GM15510 (cell line): ENCODE data around the gene CDK9.

ENCODE experiments used
- POLR2A ChIP-seq: IDR thresholded peaks from 3 replicates; pipeline ENCODE4 v1.6.1; 2011; ENCODE audit warnings: borderline replicate concordance; ENCODE audit not compliant: insufficient read length; ENCODE audit errors: extremely low read depth

CDK9 gene

GRCh38 chr9:127783111-127784008 is 2.5 kb upstream of the CDK9 start:
- peak; percentile 49 for TF ChIP-seq POLR2A

DNA sequence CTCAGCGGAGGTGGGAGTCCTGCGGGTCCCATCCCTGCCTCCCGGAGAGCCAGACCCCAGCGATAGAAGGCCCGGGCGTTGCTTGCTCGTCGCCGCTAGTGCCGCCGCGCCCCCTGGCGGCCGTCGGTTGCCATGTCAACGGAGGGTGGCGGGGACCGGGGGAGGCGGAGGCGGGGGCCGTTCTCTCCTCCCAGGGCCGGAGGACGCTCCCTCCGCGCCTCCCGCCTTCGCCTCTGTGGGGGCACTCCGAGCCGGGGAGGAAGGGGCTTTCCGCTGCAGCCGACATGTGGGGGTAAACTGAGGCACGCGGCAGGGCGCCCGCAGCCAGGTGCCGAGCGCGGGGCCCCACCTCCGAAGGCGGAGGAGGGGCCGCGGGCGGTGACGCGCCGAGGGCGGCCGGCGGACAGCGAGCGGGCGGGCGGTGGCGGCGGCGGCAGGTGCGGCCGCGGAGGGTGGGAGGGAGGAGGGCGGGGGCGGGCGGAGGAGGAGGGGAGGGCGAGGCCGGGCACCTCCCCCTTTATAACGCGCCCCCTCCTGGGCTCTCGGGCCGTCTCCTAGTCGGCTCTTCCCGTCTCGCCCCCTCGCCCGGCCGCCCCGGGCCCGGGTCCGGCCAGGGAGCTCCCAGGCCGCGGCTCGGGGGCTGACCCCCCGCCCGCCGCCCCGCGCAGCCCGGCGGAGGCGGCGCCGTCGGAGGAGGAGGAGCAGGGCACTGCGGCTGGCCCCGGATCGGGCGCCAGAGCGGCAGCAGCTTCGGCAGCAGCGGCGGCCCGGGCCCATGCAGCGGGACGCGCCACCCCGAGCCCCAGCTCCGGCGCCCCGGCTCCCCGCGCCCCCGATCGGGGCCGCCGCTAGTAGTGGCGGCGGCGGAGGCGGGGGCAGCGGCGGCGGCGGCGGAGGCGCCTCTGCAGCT is 556 bp upstream of the CDK9 start:
- TF ChIP-seq POLR2A, result peak; percentile 28

- no peak for TF ChIP-seq POLR2A
These were observed 905 bp downstream of the CDK9 start for GRCh38 chr9:127786773-127787104.

GRCh38 chr9:127788337-127789011 is 2.6 kb downstream of the CDK9 start:
- no peak for TF ChIP-seq POLR2A

DNA sequence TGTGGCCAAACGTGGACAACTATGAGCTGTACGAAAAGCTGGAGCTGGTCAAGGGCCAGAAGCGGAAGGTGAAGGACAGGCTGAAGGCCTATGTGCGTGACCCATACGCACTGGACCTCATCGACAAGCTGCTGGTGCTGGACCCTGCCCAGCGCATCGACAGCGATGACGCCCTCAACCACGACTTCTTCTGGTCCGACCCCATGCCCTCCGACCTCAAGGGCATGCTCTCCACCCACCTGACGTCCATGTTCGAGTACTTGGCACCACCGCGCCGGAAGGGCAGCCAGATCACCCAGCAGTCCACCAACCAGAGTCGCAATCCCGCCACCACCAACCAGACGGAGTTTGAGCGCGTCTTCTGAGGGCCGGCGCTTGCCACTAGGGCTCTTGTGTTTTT is 3.3 kb downstream of the CDK9 start:
- TF ChIP-seq POLR2A, result no peak

DNA sequence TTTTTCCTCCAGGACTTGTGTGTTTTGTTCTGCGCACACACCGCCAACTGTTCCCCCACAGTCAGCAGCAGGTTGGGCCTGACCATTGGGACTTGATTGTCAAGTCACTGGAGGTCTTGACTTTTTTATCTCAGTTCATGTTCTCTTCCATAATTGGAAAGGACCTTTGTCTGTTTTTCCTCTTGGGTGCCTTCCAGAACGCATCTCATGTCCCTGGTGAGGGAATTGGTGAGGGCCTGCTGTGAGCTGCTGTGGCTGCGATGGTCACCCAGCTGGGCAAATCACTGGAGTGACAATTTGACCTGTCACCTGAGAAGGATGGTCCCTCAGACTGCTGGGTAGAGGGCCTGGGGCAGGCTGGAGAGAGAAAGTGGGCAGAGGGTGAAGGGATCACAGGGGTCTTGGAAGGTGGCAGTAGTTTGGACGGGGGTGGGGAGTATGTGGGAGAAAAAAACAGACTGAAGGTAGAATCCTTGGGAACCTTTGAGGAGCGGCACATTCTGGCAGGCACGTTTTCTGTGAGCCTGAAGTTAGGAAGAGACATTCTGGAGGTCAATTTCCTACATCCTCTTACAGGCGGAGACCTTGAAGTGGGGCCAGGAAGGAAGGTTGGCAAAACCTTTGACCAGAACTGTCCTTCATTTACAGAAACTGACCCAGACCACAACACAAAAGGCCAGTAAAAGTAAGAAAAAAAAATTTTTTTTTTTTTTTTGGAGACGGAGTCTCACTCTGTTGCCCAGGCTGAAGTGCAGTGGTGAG is 4.4 kb downstream of the CDK9 start:
- no peak for TF ChIP-seq POLR2A

DNA sequence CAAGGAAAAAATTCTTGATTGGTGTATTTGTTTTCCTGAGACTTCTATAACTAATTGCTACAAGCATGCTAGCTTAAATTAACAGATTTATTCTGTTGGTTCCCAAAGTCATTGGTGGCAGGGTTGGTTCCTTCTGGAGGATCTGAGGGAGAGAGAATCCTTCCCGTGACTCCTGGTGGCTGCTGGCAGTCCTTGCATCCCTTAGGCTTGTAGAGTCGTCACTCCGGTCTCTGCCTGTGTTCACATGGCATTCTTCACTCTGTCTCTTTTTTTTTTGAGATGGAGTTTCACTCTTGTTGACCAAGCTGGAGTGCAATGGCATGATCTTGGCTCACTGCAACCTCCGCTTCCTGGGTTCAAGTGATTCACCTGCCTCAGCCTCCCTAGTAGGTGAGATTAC is 5.3 kb downstream of the CDK9 start:
- TF ChIP-seq POLR2A, result no peak

- TF ChIP-seq POLR2A, result no peak
These were observed 6.7 kb downstream of the CDK9 start for GRCh38 chr9:127792417-127793031.

- TF ChIP-seq POLR2A, result no peak
These were observed 7.4 kb downstream of the CDK9 start for GRCh38 chr9:127793093-127793708.

DNA sequence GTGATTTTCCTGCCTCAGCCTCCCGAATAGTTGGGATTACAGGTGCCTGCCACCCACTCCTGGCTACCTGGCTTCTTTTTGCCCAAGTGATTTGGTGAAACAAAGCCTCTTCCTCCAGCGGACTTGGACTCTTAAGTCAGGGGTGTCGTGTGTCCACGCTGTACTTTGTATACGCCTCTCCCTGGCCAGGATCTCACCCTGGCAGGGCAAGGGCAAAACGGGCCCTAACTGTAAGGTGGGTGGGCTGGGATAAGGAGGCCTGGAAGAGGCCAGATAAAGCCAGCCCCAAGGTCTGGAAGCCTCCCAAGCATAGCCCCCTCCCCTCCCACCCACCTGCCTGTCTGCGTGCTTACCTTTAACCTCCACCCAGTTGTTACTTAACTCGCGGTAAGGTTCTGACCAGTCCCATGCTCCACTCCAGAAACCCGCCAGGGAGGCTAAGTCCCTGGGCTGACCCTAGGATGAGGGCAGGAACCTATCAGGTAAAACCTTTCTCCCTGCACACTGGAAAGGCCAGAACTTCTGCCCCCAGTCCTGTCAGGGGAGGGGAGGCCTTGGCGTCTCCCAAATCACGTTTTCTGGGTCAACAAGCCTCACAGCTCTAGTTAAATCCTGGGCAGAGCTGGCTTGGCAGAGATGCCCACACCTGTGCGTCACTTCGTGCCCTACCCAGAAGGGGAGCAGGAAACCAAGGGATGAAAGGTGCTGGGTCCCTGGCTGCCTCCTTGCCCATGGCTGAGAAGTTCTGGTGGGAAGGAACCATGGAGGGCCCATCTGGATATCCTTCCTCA is 8.4 kb downstream of the CDK9 start:
- TF ChIP-seq POLR2A, result no peak

- TF ChIP-seq POLR2A, result no peak
These were observed 10.5 kb downstream of the CDK9 start for GRCh38 chr9:127796225-127796813.

GRCh38 chr9:127796852-127797370 is 11.1 kb downstream of the CDK9 start:
- no peak for TF ChIP-seq POLR2A
